ENCODE results near the gene MAP10.

DNA sequence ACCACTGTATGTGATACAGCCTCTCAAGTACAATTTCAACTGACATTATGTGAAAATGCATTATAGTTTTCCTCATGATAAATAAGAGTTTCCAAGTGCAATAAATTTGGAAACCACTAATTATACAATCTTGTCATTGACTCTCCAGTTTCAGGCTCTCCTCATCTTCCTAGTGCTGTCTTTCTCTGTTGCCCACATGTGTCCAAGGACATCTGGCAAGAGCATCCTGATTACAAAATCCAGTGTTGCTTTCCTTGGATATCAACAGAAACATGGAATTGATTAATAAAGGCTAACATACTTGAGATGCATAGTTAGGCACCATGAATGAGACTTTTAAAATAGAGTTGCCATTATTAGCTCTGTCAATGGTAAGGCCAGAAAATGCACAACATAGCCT is 15.6 kb upstream of the MAP10 start:
- TF ChIP-seq CTCF (conservative IDR thresholded peaks at IDR 0.05; ENCODE audit: low read depth in 2 of 2) (no peak), EZH2phosphoT487 (IDR thresholded peaks at IDR 0.05; ENCODE audit: unreplicated experiment) (no peak), CREB1 (CRISPR knock-in tag; IDR thresholded peaks at IDR 0.05; ENCODE audit: low read depth) (no peak), POLR2AphosphoS5 (IDR thresholded peaks at IDR 0.05; ENCODE audit: low read depth) (no peak), EZH2 (IDR thresholded peaks at IDR 0.05; ENCODE audit: low read depth, unreplicated experiment) (no peak), JUNB (IDR thresholded peaks at IDR 0.05; ENCODE audit: unreplicated experiment) (no peak), STAT1 (IDR thresholded peaks at IDR 0.05; ENCODE audit: unreplicated experiment) (no peak)
- TF ChIP-seq, protein P1, sequence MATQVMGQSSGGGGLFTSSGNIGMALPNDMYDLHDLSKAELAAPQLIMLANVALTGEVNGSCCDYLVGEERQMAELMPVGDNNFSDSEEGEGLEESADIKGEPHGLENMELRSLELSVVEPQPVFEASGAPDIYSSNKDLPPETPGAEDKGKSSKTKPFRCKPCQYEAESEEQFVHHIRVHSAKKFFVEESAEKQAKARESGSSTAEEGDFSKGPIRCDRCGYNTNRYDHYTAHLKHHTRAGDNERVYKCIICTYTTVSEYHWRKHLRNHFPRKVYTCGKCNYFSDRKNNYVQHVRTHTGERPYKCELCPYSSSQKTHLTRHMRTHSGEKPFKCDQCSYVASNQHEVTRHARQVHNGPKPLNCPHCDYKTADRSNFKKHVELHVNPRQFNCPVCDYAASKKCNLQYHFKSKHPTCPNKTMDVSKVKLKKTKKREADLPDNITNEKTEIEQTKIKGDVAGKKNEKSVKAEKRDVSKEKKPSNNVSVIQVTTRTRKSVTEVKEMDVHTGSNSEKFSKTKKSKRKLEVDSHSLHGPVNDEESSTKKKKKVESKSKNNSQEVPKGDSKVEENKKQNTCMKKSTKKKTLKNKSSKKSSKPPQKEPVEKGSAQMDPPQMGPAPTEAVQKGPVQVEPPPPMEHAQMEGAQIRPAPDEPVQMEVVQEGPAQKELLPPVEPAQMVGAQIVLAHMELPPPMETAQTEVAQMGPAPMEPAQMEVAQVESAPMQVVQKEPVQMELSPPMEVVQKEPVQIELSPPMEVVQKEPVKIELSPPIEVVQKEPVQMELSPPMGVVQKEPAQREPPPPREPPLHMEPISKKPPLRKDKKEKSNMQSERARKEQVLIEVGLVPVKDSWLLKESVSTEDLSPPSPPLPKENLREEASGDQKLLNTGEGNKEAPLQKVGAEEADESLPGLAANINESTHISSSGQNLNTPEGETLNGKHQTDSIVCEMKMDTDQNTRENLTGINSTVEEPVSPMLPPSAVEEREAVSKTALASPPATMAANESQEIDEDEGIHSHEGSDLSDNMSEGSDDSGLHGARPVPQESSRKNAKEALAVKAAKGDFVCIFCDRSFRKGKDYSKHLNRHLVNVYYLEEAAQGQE (IDR thresholded peaks at IDR 0.05; ENCODE audit: unreplicated experiment) = no peak

Measured in GM23338 (cell line).